PC-9 (cell line): ENCODE results near the gene FGFR2.

Source experiments
- CTCF ChIP-seq: fragments of 200-600 bp; sonication (generic); conservative IDR thresholded peaks from 2 replicates; pipeline ENCODE4 v1.6.1; 2017; ENCODE audit warnings: mixed run types, antibody characterized with exemption, mild to moderate bottlenecking, moderate library complexity
- EZH2 ChIP-seq: fragments of 200-600 bp; sonication (generic); IDR thresholded peaks from 2 replicates; pipeline ENCODE4 v1.8.0; 2017; ENCODE audit warnings: antibody characterized with exemption, low read depth

- TF ChIP-seq CTCF (no peak), EZH2 (no peak)
Measured at GRCh38 chr10:121455377-121455776, 142.9 kb downstream of the FGFR2 start.
